Measurements from ENCODE around the gene CHRM2. TPM values are rescaled to one million over a fixed set of nuclear protein-coding genes. Genes with fewer than 3 reads are reported as not detected.

CHRM2 gene
- total and polyA plus RNA-seq, 10 donors = 0.13 TPM; not detected in 9

- intact Hi-C loops (cut with DNase I; ENCODE audit: low total_unique reads) = no loop called here
- Histone ChIP-seq H3K4me1 (no peaks in the 10 kb centered on the region), H3K36me3 (no peaks in the 10 kb centered on the region), H3K9me3 (no peaks in the 10 kb centered on the region), H3K27ac (no peak overlapping the region), H3K4me3 (no peak overlapping the region), H3K27me3 (replicated peaks in 1 of 7) (no peaks in the 10 kb centered on the region)
- no peak for DNase-seq
- 56 to 81% (median 74%) methylated on average over 1 of the region's 1 CpG for WGBS, 5 donors
- TF ChIP-seq, protein P1, sequence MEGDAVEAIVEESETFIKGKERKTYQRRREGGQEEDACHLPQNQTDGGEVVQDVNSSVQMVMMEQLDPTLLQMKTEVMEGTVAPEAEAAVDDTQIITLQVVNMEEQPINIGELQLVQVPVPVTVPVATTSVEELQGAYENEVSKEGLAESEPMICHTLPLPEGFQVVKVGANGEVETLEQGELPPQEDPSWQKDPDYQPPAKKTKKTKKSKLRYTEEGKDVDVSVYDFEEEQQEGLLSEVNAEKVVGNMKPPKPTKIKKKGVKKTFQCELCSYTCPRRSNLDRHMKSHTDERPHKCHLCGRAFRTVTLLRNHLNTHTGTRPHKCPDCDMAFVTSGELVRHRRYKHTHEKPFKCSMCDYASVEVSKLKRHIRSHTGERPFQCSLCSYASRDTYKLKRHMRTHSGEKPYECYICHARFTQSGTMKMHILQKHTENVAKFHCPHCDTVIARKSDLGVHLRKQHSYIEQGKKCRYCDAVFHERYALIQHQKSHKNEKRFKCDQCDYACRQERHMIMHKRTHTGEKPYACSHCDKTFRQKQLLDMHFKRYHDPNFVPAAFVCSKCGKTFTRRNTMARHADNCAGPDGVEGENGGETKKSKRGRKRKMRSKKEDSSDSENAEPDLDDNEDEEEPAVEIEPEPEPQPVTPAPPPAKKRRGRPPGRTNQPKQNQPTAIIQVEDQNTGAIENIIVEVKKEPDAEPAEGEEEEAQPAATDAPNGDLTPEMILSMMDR (IDR thresholded peaks at IDR 0.05 in 8 of 11, conservative IDR thresholded peaks at IDR 0.05 in 3 of 11) = no peak
- TF ChIP-seq POLR2AphosphoS5 (IDR thresholded peaks at IDR 0.05) (no peak), POLR2A (IDR thresholded peaks at IDR 0.05) (no peak)
These were observed 137.8 kb downstream of the CHRM2 start for GRCh38 chr7:137006293-137006692.

DNA sequence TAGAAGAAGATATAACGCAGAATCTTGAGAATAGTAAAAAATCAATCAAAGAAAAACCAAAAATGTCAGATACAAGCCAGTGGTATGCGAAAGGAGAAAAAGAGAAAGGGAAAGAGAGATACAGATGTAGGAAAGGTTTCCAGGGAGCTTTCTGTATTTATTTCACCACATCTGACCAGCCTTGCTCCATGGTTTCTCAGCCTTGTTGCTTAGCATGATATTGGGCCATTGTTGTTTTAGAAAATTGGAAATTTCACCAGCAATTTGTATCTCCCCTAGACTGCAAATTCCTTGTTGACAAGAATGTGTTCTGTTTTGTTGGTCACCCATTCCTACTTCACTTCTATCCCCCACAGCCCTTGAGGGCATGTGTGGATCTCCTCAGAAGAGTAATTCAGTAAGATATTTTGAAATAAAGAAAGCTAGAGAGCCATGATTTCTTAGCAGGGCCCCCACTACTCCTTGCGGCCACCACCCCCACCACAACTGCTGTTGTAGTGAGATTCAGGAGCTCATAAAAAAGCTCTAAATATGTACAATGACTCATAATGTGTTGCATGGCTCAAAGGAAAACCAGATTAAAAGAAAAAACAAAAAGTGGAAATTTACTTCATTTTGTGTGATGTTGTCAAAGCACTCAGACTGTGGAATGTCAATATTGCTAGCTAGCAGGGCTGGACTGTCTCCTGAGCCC, 138.7 kb downstream of the CHRM2 start:
- H3K9me3 ChIP-seq = no peaks in the 10 kb centered on the region
- DNase-seq = no peak
- intact Hi-C loops (cut with DNase I; ENCODE audit: low total_unique reads) = no loop called here
- H3K4me1 ChIP-seq = no peaks in the 10 kb centered on the region
- no peaks in the 10 kb centered on the region for H3K36me3 ChIP-seq
- H3K27me3 ChIP-seq (replicated peaks in 1 of 7) = no peaks in the 10 kb centered on the region
- TF ChIP-seq, protein P1 (IDR thresholded peaks at IDR 0.05 in 8 of 11, conservative IDR thresholded peaks at IDR 0.05 in 3 of 11) = no peak
- TF ChIP-seq POLR2AphosphoS5 (IDR thresholded peaks at IDR 0.05) (no peak), POLR2A (IDR thresholded peaks at IDR 0.05) (no peak)
- H3K27ac ChIP-seq = no peak overlapping the region
- WGBS, 5 donors = 54 to 83% (median 62%) methylated on average over 3 of the region's 3 CpGs
- H3K4me3 ChIP-seq = no peak overlapping the region

- intact Hi-C loops (cut with DNase I; ENCODE audit: low total_unique reads) = no loop called here
- no peaks in the 10 kb centered on the region for H3K36me3 ChIP-seq
- H3K4me3 ChIP-seq = no peak overlapping the region
- no peak for DNase-seq
- H3K27ac ChIP-seq = no peak overlapping the region
- H3K9me3 ChIP-seq = no peaks in the 10 kb centered on the region
- no peaks in the 10 kb centered on the region for H3K4me1 ChIP-seq
- no peaks in the 10 kb centered on the region for H3K27me3 ChIP-seq (replicated peaks in 1 of 7)
- no peak for TF ChIP-seq POLR2AphosphoS5 (IDR thresholded peaks at IDR 0.05)
- TF ChIP-seq, protein P1 (IDR thresholded peaks at IDR 0.05 in 8 of 11, conservative IDR thresholded peaks at IDR 0.05 in 3 of 11) = no peak
- TF ChIP-seq POLR2A (IDR thresholded peaks at IDR 0.05) = no peak
These were observed 141.0 kb downstream of the CHRM2 start for GRCh38 chr7:137009404-137009803.

DNA sequence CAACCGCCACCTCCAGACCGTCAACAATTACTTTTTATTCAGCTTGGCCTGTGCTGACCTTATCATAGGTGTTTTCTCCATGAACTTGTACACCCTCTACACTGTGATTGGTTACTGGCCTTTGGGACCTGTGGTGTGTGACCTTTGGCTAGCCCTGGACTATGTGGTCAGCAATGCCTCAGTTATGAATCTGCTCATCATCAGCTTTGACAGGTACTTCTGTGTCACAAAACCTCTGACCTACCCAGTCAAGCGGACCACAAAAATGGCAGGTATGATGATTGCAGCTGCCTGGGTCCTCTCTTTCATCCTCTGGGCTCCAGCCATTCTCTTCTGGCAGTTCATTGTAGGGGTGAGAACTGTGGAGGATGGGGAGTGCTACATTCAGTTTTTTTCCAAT, 146.6 kb downstream of the CHRM2 start:
- intact Hi-C loops (cut with DNase I; ENCODE audit: low total_unique reads) = no loop called here
- no peaks in the 10 kb centered on the region for H3K4me1 ChIP-seq
- H3K4me3 ChIP-seq = no peak overlapping the region
- no peak overlapping the region for H3K27ac ChIP-seq
- H3K9me3 ChIP-seq = peaks cover 0 to 4% (median 0%) of the 10 kb centered on the region in 8 donors
- H3K27me3 ChIP-seq (replicated peaks in 1 of 7) = no peaks in the 10 kb centered on the region
- TF ChIP-seq POLR2A (IDR thresholded peaks at IDR 0.05) = no peak
- TF ChIP-seq, protein P1 (IDR thresholded peaks at IDR 0.05 in 8 of 11, conservative IDR thresholded peaks at IDR 0.05 in 3 of 11) = no peak
- TF ChIP-seq POLR2AphosphoS5 (IDR thresholded peaks at IDR 0.05) = no peak
- H3K36me3 ChIP-seq = no peaks in the 10 kb centered on the region
- WGBS, 5 donors = 86 to 94% (median 92%) methylated on average over 3 of the region's 3 CpGs
- DNase-seq = no peak

Measured in spleen (tissue), 11 donors.